Immature natural killer cell (primary cell): Measurements from ENCODE around the gene RGS6. TPM values are rescaled to one million over a fixed set of nuclear protein-coding genes. Genes with fewer than 3 reads are reported as not detected.

ENCODE experiments used
- DNase-seq, 3 donors: peaks; one replicate each; pipeline ENCODE4 v3.0.0; 2022; ENCODE audit warnings: mixed read lengths in 1 of 3
- H3K27ac Mint-ChIP-seq, 6 donors: one replicate each; pipeline ENCODE4 v1.8.0; 2020; ENCODE audit warnings: mixed read lengths in 6 of 6, mild to moderate bottlenecking in 5 of 6, inconsistent platforms in 4 of 6, moderate library complexity in 3 of 6
- H3K27me3 Mint-ChIP-seq, 3 donors: one replicate each; pipeline ENCODE4 v1.8.0; 2020 to 2021; ENCODE audit warnings: low read depth in 3 of 3, mild to moderate bottlenecking in 3 of 3, mixed read lengths in 3 of 3, moderate library complexity in 3 of 3, inconsistent platforms in 1 of 3
- H3K36me3 Mint-ChIP-seq, 3 donors: one replicate each; pipeline ENCODE4 v1.8.0; 2020; ENCODE audit warnings: mixed read lengths in 3 of 3, inconsistent platforms in 2 of 3, mild to moderate bottlenecking in 2 of 3
- H3K4me1 Mint-ChIP-seq, 2 donors: one replicate each; pipeline ENCODE4 v1.8.0; 2020; ENCODE audit warnings: inconsistent platforms in 2 of 2, mild to moderate bottlenecking in 2 of 2, mixed read lengths in 2 of 2, moderate library complexity in 1 of 2
- H3K4me3 Mint-ChIP-seq, 5 donors: one replicate each; pipeline ENCODE4 v1.8.0; 2020; ENCODE audit warnings: mild to moderate bottlenecking in 5 of 5, mixed read lengths in 5 of 5, inconsistent platforms in 3 of 5, moderate library complexity in 3 of 5
- H3K9me3 Mint-ChIP-seq, 6 donors: one replicate each; pipeline ENCODE4 v1.8.0; 2020; ENCODE audit warnings: mild to moderate bottlenecking in 6 of 6, mixed read lengths in 6 of 6, inconsistent platforms in 4 of 6, moderate library complexity in 3 of 6
- polyA plus RNA-seq, 3 donors: library from polyadenylated mRNA; unstranded; fragments of 300-500 nt; fragmentation: Illumina TruSeq; gene quantifications; one replicate each; pipeline ENCODE4 v1.2.3, GENCODE V29; 2021

Gene RGS6
- polyA plus RNA-seq, 3 donors from 2014 or later, result 0.34 to 0.37 TPM; not detected in 1

DNA sequence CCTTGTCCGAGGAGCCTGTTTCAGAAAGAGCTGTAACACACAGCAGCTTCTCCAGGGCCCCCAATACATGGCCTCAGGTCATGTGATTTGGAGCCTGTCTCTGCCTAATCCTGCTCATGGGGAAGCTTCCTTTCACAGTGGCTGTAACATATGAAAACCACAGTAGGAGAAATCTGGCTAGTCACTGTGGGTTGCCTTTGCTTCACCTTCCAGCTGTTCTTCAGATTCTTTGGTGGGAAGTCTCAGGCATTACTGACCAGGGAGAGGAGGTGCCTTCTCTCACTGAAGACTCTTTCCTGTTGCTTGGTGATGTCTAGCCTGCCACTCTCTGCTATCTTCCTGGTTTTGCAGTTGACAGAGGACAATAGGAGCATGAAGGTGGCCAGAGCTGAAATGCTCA lies 611.1 kb downstream of the RGS6 start:
- H3K27me3 Mint-ChIP-seq, result peaks cover 12 to 18% (median 14%) of the 10 kb centered on the region in 3 donors
- DNase-seq, result no peak

DNA sequence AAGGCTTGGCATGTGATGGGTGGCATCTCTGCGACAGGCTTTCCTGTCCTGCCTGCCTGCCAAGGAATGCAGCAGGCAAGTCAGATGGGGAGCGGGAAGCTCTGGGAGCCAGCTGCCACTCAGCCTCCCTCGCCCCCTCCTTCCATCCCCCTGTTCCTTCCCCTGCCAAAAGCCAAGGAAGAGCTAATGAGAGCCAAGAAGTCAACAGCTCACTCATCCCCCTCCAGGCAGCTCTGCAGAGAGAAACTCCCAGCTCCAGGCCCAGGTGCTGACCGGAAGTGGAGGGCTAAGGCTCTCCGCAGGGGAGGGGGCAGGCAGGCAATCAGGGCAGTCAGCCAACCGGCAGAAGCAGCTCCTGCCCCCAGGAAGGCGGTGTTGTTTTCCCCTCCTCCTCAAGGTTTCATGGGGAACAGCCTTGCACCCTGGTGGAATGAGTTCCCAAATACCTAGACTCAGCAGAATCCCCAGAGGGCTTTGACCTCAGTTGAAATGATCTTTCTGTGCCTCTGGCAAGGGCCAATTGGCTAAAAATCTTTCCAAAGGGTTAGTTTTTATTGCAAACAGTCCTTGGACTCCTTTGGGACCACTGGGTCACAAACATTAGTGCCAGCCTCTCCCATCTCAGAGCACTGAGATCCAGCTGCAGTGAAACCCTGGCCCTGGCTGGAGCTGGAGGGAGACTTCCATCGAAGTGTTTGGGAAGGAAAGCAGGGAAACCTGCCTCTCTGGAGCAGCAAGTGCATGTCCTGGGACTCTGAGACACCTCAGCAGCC lies 612.6 kb downstream of the RGS6 start:
- Mint-ChIP-seq H3K4me3 (no peak overlapping the region), H3K27ac (no peak overlapping the region), H3K27me3 (peaks cover 10 to 15% (median 13%) of the 10 kb centered on the region in 3 donors)

More for the DNA sequence above, 611.1 kb downstream of the RGS6 start:
- peaks cover 0 to 3% (median 0%) of the 10 kb centered on the region in 6 donors for H3K9me3 Mint-ChIP-seq
- H3K27ac Mint-ChIP-seq, result no peak overlapping the region
- no peak overlapping the region for H3K4me3 Mint-ChIP-seq
- H3K4me1 Mint-ChIP-seq, result peaks cover 11 to 12% of the 10 kb centered on the region in 2 donors
- no peaks in the 10 kb centered on the region for H3K36me3 Mint-ChIP-seq

DNA sequence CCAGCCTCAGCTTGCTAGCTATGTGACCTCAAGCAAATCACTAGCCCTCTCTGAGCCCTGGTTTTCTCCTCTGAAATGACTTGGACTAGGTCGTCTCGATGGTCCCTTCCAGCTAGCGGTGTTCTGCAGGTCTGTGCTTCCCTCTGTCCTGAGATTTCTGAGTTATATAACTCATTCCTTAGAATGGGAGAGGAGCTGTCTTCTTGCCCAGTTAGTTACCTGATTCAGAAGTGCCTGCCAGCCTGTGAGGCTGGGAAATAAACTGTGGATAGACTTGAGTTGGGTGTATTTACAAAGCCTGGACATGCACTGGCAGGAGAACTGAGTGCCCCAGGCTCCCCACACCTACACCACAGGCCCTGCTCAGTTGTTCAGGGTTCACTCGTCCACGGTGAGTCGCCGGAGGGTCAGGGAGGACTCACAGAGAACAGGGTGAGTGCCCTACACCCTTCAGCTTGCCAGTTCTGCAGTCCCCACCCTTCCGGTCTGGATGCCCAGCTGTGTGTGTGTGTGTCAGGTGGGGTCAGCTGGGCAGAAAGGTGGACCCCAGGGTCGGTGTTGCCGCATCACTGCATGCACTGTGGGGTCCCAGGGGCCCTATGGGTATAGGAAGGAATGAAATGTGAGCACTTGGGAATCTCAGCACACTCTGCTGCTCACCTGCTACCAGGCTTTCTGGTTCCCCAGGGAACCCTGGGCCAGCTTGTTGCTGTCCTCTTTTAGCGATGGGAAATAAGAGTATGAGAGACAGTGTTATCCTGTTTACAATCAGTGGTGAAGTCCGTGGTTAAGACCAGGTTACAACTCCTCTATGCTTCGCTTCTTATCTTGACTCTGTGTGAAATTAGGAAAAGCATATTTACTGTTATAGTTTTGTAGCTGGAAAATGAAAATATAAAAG lies 613.4 kb downstream of the RGS6 start:
- H3K27me3 Mint-ChIP-seq, result peaks cover 10 to 17% (median 12%) of the 10 kb centered on the region in 3 donors
- no peaks in the 10 kb centered on the region for H3K36me3 Mint-ChIP-seq
- H3K4me1 Mint-ChIP-seq, result peaks cover 9 to 12% of the 10 kb centered on the region in 2 donors
- H3K9me3 Mint-ChIP-seq, result peaks cover 0 to under 1% (median 0%) of the 10 kb centered on the region in 6 donors
- no peak for DNase-seq
- peak overlapping the region in 1 of 5 donors; percentile 30 for H3K4me3 Mint-ChIP-seq
- no peak overlapping the region for H3K27ac Mint-ChIP-seq

More for the DNA sequence above, 612.6 kb downstream of the RGS6 start:
- no peaks in the 10 kb centered on the region for H3K36me3 Mint-ChIP-seq
- no peak for DNase-seq
- H3K9me3 Mint-ChIP-seq, result peaks cover 0 to 3% (median 0%) of the 10 kb centered on the region in 6 donors
- peaks cover 11 to 12% of the 10 kb centered on the region in 2 donors for H3K4me1 Mint-ChIP-seq

DNA sequence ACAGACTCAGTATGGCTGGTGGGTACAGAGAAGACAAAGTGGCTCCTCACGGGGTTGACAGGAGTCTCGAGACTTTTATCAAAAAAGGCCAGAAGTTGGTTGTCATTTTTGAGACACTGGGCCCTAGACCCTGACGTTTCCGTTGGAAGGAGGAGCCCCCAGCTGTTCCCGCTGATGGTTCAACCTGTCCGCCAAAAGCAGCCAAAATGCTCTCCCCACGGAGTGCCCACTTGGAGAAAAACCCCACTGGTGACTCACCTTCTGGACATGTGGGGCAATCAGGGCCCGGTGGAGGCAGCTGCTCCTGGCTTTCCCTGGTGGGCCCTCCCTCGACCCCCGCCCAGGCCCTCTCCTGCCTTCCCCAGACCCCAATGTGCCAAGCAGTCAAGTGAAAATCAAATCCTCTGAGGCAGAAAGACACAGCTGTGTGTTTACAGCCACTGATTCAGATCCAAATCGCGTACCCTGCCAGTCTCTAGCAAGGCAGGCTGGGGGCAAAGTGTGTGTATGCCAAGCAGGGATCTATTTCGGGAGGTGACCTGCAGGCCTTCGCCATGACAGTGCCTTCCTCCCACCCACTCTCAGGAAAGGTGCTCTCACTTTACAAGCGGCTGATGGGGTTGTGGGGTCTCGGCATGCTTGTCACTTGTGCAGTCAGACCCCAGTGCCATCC lies 614.3 kb downstream of the RGS6 start:
- no peak for DNase-seq
- Mint-ChIP-seq H3K4me1 (peaks cover 9 to 12% of the 10 kb centered on the region in 2 donors), H3K36me3 (no peaks in the 10 kb centered on the region), H3K27ac (no peak overlapping the region), H3K9me3 (no peaks in the 10 kb centered on the region), H3K4me3 (no peak overlapping the region), H3K27me3 (peaks cover 9 to 17% (median 11%) of the 10 kb centered on the region in 3 donors)

DNA sequence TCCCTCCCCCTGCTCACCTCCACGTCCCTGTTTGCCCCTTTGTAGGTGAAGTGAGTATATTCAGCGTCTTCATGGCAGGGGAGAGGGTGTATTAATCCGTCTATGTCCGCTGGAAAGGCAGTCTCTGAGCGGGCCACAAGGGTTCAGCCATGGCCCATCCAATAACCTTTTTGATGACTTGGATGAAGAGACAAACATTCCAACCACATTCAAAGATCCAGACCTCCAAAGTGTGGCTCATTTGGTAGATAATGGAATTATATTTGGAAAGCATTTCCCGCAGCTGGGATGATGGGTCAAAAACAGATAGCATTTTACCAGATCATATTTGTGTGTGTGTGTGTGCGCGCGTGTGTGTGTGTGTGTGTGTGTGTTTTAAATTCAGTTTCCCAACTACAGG lies 615.8 kb downstream of the RGS6 start:
- Mint-ChIP-seq H3K36me3 (no peaks in the 10 kb centered on the region), H3K4me3 (no peak overlapping the region), H3K4me1 (peaks cover 9 to 12% of the 10 kb centered on the region in 2 donors), H3K27ac (no peak overlapping the region), H3K27me3 (peaks cover 9 to 24% (median 15%) of the 10 kb centered on the region in 3 donors), H3K9me3 (no peaks in the 10 kb centered on the region)
- DNase-seq, result no peak

DNA sequence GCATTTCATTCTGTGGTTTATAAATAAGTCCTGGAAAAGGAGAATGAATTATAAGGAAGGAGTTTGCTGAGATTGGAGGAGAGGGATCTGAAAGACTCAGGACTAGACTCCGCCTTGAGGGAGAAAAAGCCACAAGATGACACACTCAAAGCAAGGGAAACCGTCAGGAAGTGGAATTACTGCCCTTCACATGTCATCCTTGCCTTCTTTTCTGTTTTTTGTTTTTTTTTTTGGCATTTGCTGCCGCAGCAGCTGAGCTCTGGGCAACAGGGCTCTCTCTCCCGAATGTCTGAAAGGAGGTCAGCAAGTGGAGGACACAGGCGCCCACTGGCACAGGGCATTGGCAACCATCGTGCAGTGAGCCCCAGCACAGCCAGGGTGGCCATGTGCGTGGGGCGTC lies 616.8 kb downstream of the RGS6 start:
- Mint-ChIP-seq H3K9me3 (no peaks in the 10 kb centered on the region), H3K27me3 (peaks cover 8 to 25% (median 12%) of the 10 kb centered on the region in 3 donors), H3K27ac (no peak overlapping the region), H3K4me1 (peaks cover 9 to 12% of the 10 kb centered on the region in 2 donors), H3K36me3 (no peaks in the 10 kb centered on the region), H3K4me3 (no peak overlapping the region)
- DNase-seq, result no peak

DNA sequence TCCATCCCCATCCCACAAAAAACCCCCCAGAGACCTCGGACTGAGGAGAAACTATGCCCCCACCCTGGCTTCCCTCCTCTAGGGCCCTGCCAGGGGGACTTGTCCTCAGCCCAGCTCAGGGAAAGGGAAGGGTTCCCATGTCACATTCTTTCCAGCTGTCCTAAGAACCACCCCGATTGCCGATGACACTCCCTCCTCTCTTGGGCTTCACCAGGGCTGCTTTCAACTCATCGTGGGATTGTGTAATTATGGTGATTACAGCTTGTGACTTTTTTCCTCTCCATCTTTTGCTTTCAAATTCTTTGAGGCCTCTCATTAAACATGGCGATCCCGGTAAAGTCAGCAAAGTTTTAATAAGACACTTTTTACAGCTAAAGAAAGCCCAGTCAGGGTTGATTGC lies 617.6 kb downstream of the RGS6 start:
- H3K27ac Mint-ChIP-seq, result no peak overlapping the region
- H3K36me3 Mint-ChIP-seq, result no peaks in the 10 kb centered on the region
- peaks cover 6 to 27% (median 14%) of the 10 kb centered on the region in 3 donors for H3K27me3 Mint-ChIP-seq
- peaks cover 9 to 12% of the 10 kb centered on the region in 2 donors for H3K4me1 Mint-ChIP-seq
- H3K4me3 Mint-ChIP-seq, result no peak overlapping the region
- no peaks in the 10 kb centered on the region for H3K9me3 Mint-ChIP-seq
- DNase-seq, result no peak

DNA sequence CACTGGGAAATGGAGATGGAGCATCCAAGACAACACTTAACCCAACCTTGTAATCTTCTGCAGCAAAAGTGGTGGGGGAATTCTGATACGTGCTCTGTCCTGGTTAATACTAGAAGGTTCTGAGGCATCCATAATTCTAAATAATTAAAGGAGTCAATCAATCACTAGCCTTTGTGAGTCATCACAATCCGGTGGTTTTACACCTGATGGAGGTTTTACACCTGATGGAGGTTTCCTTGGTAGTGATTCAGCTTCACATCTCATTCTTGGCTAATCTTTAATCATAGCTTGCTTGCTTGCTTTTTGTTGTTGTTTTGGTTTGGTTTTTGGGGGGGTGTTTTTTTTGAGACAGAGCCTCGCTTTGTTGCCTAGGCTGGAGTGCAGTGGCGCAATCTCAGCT lies 618.3 kb downstream of the RGS6 start:
- DNase-seq, result no peak
- no peaks in the 10 kb centered on the region for H3K9me3 Mint-ChIP-seq
- no peak overlapping the region for H3K27ac Mint-ChIP-seq
- H3K4me3 Mint-ChIP-seq, result no peak overlapping the region
- peaks cover 6 to 9% of the 10 kb centered on the region in 2 donors for H3K4me1 Mint-ChIP-seq
- H3K36me3 Mint-ChIP-seq, result no peaks in the 10 kb centered on the region
- peaks cover 5 to 23% (median 14%) of the 10 kb centered on the region in 3 donors for H3K27me3 Mint-ChIP-seq

DNA sequence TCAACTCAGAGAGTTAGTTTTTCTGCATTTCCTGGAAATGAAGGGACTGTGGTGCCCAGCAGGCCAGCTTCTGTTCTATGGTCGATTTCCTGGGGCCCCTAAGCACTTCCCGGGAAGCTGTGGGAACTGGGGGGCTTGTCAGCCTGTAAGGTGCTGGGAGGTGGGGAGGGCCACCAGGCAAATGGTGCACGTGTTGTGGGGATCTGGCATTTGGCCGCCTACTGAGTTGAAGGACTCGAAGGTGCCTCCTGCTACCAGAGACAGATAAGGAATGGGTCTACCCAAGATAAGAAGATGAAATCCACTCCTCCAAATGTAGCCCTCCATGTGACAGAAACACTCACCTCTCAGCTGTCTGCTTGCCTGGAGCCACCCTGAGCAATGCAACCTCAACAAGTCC lies 620.0 kb downstream of the RGS6 start:
- H3K4me1 Mint-ChIP-seq, result no peaks in the 10 kb centered on the region
- DNase-seq, result no peak
- H3K27ac Mint-ChIP-seq, result no peak overlapping the region
- H3K4me3 Mint-ChIP-seq, result no peak overlapping the region
- H3K27me3 Mint-ChIP-seq, result peaks cover 2 to 20% (median 14%) of the 10 kb centered on the region in 3 donors
- H3K9me3 Mint-ChIP-seq, result peaks cover 0 to 3% (median 0%) of the 10 kb centered on the region in 6 donors
- no peaks in the 10 kb centered on the region for H3K36me3 Mint-ChIP-seq

DNA sequence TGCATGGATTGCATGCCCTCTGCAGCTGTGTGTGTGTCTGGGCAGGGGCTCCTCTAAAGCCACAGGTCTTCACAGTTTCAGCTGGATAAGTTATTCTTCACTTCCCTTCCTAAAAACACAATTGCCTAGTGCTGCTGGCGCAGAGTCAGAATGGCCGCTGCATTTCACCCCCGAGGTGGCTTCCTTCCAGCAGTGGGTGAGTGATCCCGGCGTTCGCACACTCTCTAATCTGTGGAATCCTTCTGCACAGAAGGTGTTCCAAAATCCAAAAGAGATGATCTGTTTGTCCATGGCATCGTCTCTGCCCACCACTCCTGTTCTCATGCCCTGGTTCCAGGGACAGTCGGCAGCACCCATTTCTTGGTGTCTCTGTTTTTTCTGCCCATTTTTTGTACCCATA lies 620.9 kb downstream of the RGS6 start:
- peaks cover 9 to 23% (median 13%) of the 10 kb centered on the region in 3 donors for H3K27me3 Mint-ChIP-seq
- no peaks in the 10 kb centered on the region for H3K4me1 Mint-ChIP-seq
- H3K27ac Mint-ChIP-seq, result no peak overlapping the region
- H3K4me3 Mint-ChIP-seq, result no peak overlapping the region
- H3K36me3 Mint-ChIP-seq, result no peaks in the 10 kb centered on the region
- DNase-seq, result no peak
- H3K9me3 Mint-ChIP-seq, result peaks cover 0 to 3% (median 0%) of the 10 kb centered on the region in 6 donors

DNA sequence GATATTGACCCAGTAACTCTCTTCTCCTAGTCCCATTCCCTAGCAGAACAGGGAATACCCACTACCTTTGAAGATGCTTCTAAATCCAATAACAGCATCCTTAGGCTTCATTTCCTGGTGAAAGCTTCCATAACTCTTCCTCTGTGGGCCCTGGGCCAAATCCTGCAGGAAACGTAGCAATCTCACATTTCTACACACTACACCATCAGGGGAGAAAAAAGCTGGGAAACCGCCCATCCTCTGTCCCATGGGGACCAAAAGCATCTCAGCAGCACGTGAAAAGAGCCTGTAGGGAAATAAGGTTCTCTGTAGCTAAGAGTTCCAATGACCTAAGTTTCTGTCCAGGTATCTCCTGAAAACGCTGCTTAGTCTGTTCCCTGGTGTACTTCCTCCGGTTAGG lies 621.4 kb downstream of the RGS6 start:
- no peak overlapping the region for H3K4me3 Mint-ChIP-seq
- peaks cover 10 to 28% (median 13%) of the 10 kb centered on the region in 3 donors for H3K27me3 Mint-ChIP-seq
- H3K36me3 Mint-ChIP-seq, result no peaks in the 10 kb centered on the region
- H3K27ac Mint-ChIP-seq, result no peak overlapping the region
- H3K9me3 Mint-ChIP-seq, result peaks cover 0 to 3% (median 0%) of the 10 kb centered on the region in 6 donors
- H3K4me1 Mint-ChIP-seq, result no peaks in the 10 kb centered on the region
- no peak for DNase-seq

DNA sequence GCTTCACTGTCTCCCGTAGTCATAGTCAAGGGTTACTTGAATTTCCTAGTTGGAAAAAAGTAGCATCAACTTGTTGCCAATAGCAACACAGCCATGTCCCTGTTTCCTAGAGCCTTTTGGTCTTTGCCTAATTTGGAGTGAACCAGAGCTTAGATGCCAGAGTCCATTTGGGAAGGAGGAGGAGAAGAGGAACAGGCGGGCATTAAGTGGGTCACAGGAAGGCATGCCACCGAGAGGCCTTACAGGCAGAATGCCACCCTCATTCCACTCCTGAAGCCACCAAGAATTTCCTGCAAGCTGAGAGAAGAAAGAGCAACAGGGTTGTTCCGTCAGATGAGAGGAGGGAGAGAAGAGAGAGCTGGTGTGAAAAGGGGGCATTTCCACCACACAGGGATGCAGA lies 622.2 kb downstream of the RGS6 start:
- Mint-ChIP-seq H3K27ac (no peak overlapping the region), H3K9me3 (peaks cover 0 to 3% (median 0%) of the 10 kb centered on the region in 6 donors), H3K4me3 (no peak overlapping the region), H3K27me3 (peaks cover 16 to 30% (median 17%) of the 10 kb centered on the region in 3 donors), H3K4me1 (peaks cover 3 to 6% of the 10 kb centered on the region in 2 donors), H3K36me3 (no peaks in the 10 kb centered on the region)
- no peak for DNase-seq

DNA sequence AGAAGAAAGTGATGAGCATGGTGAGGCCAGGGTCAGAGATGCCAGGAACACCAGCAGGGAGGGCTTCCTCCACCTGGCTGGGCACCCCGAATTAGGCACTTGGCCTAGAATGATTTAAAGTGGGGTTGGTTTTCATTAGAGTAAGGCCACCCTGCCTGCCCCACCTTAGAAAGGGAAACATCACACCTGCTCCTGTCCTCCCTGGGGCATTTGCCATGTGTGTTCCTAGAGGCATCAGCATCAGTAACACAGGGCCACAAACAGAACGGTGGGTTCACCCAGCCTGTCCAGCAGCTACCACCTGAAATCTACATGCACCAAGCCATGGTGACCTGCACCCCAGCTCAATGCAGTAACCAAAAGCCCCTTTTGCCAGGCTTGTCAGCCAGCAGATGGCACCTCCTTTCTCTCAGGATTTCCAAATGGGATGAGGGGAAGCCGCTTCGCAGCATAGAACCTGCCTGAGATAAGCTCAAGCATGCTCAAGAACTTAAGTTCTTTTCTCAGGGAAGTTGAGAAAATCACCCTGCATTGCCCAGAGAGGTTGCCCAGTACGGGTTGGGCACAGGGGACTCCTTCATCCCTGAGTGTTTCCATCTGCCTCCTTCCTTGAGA lies 622.9 kb downstream of the RGS6 start:
- no peaks in the 10 kb centered on the region for H3K36me3 Mint-ChIP-seq
- peaks cover 15 to 28% (median 17%) of the 10 kb centered on the region in 3 donors for H3K27me3 Mint-ChIP-seq
- H3K4me1 Mint-ChIP-seq, result peaks cover 3 to 6% of the 10 kb centered on the region in 2 donors
- H3K4me3 Mint-ChIP-seq, result no peak overlapping the region
- DNase-seq, result no peak
- no peak overlapping the region for H3K27ac Mint-ChIP-seq
- peaks cover 0 to 3% (median 0%) of the 10 kb centered on the region in 6 donors for H3K9me3 Mint-ChIP-seq
